Caki2 (cell line): Measurements from ENCODE around the gene MED27. TPM values are rescaled to one million over a fixed set of nuclear protein-coding genes. Genes with fewer than 3 reads are reported as not detected.

Experiments
- DNase-seq: peaks from one replicate; pipeline ENCODE4 v3.0.0-alpha.2; 2015; ENCODE audit warnings: low read depth
- in situ Hi-C: cut with HindIII; loops from 2 replicates; pipeline ENCODE4 v1.10.0; 2016; ENCODE audit warnings: low sequenced_read_pairs, low pct_unique_long_range_greater_than_20kb, mixed read lengths
- total RNA-seq: library from RNA; depleted of rRNA; stranded (reverse); fragments of >200 nt; shearing (Covaris generic); gene quantifications from 2 replicates; pipeline ENCODE4 v1.2.3, GENCODE V29; 2014; ENCODE audit warnings: low replicate concordance

MED27 gene
- total RNA-seq, 1 experiment from 2014 or later = 72.8 TPM

- peak; percentile 24 for DNase-seq
- in situ Hi-C loops = no loop called here
These were observed 118.7 kb downstream of the MED27 start for GRCh38 chr9:131960851-131961495.

GRCh38 chr9:131960311-131960710 lies 119.4 kb downstream of the MED27 start:
- peak; percentile 33 for DNase-seq
- in situ Hi-C loops = no loop called here

- DNase-seq = no peak
- in situ Hi-C loops = no loop called here
These were observed 119.8 kb downstream of the MED27 start for GRCh38 chr9:131959887-131960286.

- in situ Hi-C loops = no loop called here
These were observed 120.6 kb downstream of the MED27 start for GRCh38 chr9:131959056-131959455.

GRCh38 chr9:131954299-131954698 lies 125.4 kb downstream of the MED27 start:
- DNase-seq = no peak
- in situ Hi-C loops = no loop called here

More at GRCh38 chr9:131959056-131959455, 120.6 kb downstream of the MED27 start:
- no peak for DNase-seq

- no peak for DNase-seq
- in situ Hi-C loops = no loop called here
These were observed 127.8 kb downstream of the MED27 start for GRCh38 chr9:131951905-131952304.

GRCh38 chr9:131951155-131951554 lies 128.5 kb downstream of the MED27 start:
- in situ Hi-C loops = no loop called here
- DNase-seq = no peak

- no peak for DNase-seq
- in situ Hi-C loops = no loop called here
These were observed 129.2 kb downstream of the MED27 start for GRCh38 chr9:131950487-131950886.

- in situ Hi-C loops = no loop called here
- DNase-seq = no peak
These were observed 133.5 kb downstream of the MED27 start for GRCh38 chr9:131946180-131946579.

GRCh38 chr9:131943351-131943841 lies 136.3 kb downstream of the MED27 start:
- in situ Hi-C loops = no loop called here
- no peak for DNase-seq

GRCh38 chr9:131942146-131942720 lies 137.4 kb downstream of the MED27 start:
- DNase-seq = no peak
- in situ Hi-C loops = no loop called here

GRCh38 chr9:131937451-131937850 lies 142.2 kb downstream of the MED27 start:
- in situ Hi-C loops = no loop called here
- no peak for DNase-seq

- in situ Hi-C loops = no loop called here
These were observed 142.7 kb downstream of the MED27 start for GRCh38 chr9:131936929-131937328.

GRCh38 chr9:131934673-131935072 lies 145.0 kb downstream of the MED27 start:
- in situ Hi-C loops = no loop called here

More at GRCh38 chr9:131936929-131937328, 142.7 kb downstream of the MED27 start:
- no peak for DNase-seq

GRCh38 chr9:131927091-131927490 lies 152.6 kb downstream of the MED27 start:
- DNase-seq = no peak
- in situ Hi-C loops = no loop called here

More at GRCh38 chr9:131934673-131935072, 145.0 kb downstream of the MED27 start:
- no peak for DNase-seq

- no peak for DNase-seq
- in situ Hi-C loops = no loop called here
These were observed 153.2 kb downstream of the MED27 start for GRCh38 chr9:131926360-131926922.

GRCh38 chr9:131925677-131926177 lies 153.9 kb downstream of the MED27 start:
- no peak for DNase-seq
- in situ Hi-C loops = no loop called here

GRCh38 chr9:131923766-131924165 lies 155.9 kb downstream of the MED27 start:
- no peak for DNase-seq
- in situ Hi-C loops = no loop called here

- DNase-seq = no peak
- in situ Hi-C loops = no loop called here
These were observed 156.5 kb downstream of the MED27 start for GRCh38 chr9:131923132-131923671.
